HEK293 (cell line): Measurements from ENCODE around the gene PPM1N.

Experiments
- GLI4 ChIP-seq: fragments of 450-650 bp; formaldehyde crosslinking; IDR thresholded peaks from 2 replicates; pipeline ENCODE4 v1.5.1; 2016; ENCODE audit warnings: missing biosample characterization, missing genetic modification characterization
- KLF16 ChIP-seq: fragments of 450-650 bp; formaldehyde crosslinking; IDR thresholded peaks from 2 replicates; pipeline ENCODE4 v1.5.1; 2017; ENCODE audit warnings: missing biosample characterization, missing genetic modification characterization
- MEIS1 ChIP-seq: sonication (generic); formaldehyde crosslinking; IDR thresholded peaks from 2 replicates; pipeline ENCODE4 v1.8.1; 2022; ENCODE audit warnings: missing genetic modification reagents, mild to moderate bottlenecking, borderline replicate concordance
- OSR2 ChIP-seq: fragments of 450-650 bp; formaldehyde crosslinking; IDR thresholded peaks from 2 replicates; pipeline ENCODE4 v1.5.1; 2016; ENCODE audit warnings: missing biosample characterization, missing genetic modification characterization
- SP2 ChIP-seq: fragments of 450-650 bp; formaldehyde crosslinking; IDR thresholded peaks from 2 replicates; pipeline ENCODE4 v1.5.1; 2016; ENCODE audit warnings: missing biosample characterization, missing genetic modification characterization
- ZBTB20 ChIP-seq: fragments of 450-650 bp; formaldehyde crosslinking; IDR thresholded peaks from 2 replicates; pipeline ENCODE4 v1.5.1; 2016; ENCODE audit warnings: missing biosample characterization, missing genetic modification characterization
- ZEB2 ChIP-seq: fragments of 450-650 bp; formaldehyde crosslinking; IDR thresholded peaks from 2 replicates; pipeline ENCODE4 v1.5.1; 2016; ENCODE audit warnings: missing biosample characterization, missing genetic modification characterization
- ZFP41 ChIP-seq: fragments of 450-650 bp; formaldehyde crosslinking; IDR thresholded peaks from 2 replicates; pipeline ENCODE4 v1.5.1; 2016; ENCODE audit warnings: missing biosample characterization, missing genetic modification characterization, borderline replicate concordance
- ZNF155 ChIP-seq: fragments of 450-650 bp; formaldehyde crosslinking; IDR thresholded peaks from 2 replicates; pipeline ENCODE4 v1.5.1; 2016; ENCODE audit warnings: missing biosample characterization, missing genetic modification characterization
- ZNF311 ChIP-seq: fragments of 450-650 bp; formaldehyde crosslinking; IDR thresholded peaks from 2 replicates; pipeline ENCODE4 v1.5.1; 2017; ENCODE audit warnings: missing biosample characterization, missing genetic modification characterization, borderline replicate concordance
- ZNF341 ChIP-seq: fragments of 450-650 bp; formaldehyde crosslinking; IDR thresholded peaks from 2 replicates; pipeline ENCODE4; 2016; ENCODE audit warnings: low read depth, missing biosample characterization, missing genetic modification characterization
- ZNF416 ChIP-seq: fragments of 450-650 bp; formaldehyde crosslinking; IDR thresholded peaks from 2 replicates; pipeline ENCODE4 v1.5.1; 2016; ENCODE audit warnings: missing biosample characterization, missing genetic modification characterization
- ZNF514 ChIP-seq: fragments of 450-650 bp; formaldehyde crosslinking; IDR thresholded peaks from 2 replicates; pipeline ENCODE4 v1.5.1; 2016; ENCODE audit warnings: missing biosample characterization, missing genetic modification characterization
- ZNF529 ChIP-seq: fragments of 450-650 bp; formaldehyde crosslinking; IDR thresholded peaks from 2 replicates; pipeline ENCODE4 v1.5.1; 2017; ENCODE audit warnings: missing genetic modification characterization, missing biosample characterization; ENCODE audit not compliant: insufficient replicate concordance
- ZNF555 ChIP-seq: fragments of 450-650 bp; formaldehyde crosslinking; conservative IDR thresholded peaks from 2 replicates; pipeline ENCODE4 v1.5.1; 2017; ENCODE audit warnings: missing biosample characterization, mild to moderate bottlenecking, missing genetic modification characterization, inconsistent platforms
- ZNF621 ChIP-seq: fragments of 450-650 bp; formaldehyde crosslinking; IDR thresholded peaks from 2 replicates; pipeline ENCODE4 v1.5.1; 2017; ENCODE audit warnings: missing biosample characterization, missing genetic modification characterization
- ZNF664 ChIP-seq: fragments of 450-650 bp; formaldehyde crosslinking; IDR thresholded peaks from 2 replicates; pipeline ENCODE4 v1.5.1; 2016; ENCODE audit warnings: missing biosample characterization, missing genetic modification characterization
- TF ChIP-seq, protein P1 (sequence below): fragments of 450-650 bp; formaldehyde crosslinking; IDR thresholded peaks from 2 replicates; pipeline ENCODE4 v1.5.1; 2016; ENCODE audit warnings: missing biosample characterization, missing genetic modification characterization
- TF ChIP-seq, protein P2 (sequence below): fragments of 450-650 bp; formaldehyde crosslinking; IDR thresholded peaks from 2 replicates; pipeline ENCODE4 v1.5.1; 2016; ENCODE audit warnings: missing biosample characterization, missing genetic modification characterization
- TF ChIP-seq, protein P3 (sequence below): fragments of 450-650 bp; formaldehyde crosslinking; IDR thresholded peaks from 2 replicates; pipeline ENCODE4 v1.5.1; 2016; ENCODE audit warnings: missing biosample characterization, missing genetic modification characterization, low read depth
- TF ChIP-seq, protein P4 (sequence below): fragments of 450-650 bp; formaldehyde crosslinking; IDR thresholded peaks from 2 replicates; pipeline ENCODE4 v1.5.1; 2016; ENCODE audit warnings: missing biosample characterization, missing genetic modification characterization
- TF ChIP-seq, protein P5 (sequence below): fragments of 450-650 bp; formaldehyde crosslinking; IDR thresholded peaks from 2 replicates; pipeline ENCODE4 v1.5.1; 2017; ENCODE audit warnings: missing biosample characterization, missing genetic modification characterization
- TF ChIP-seq, protein P6 (sequence below): fragments of 450-650 bp; formaldehyde crosslinking; IDR thresholded peaks from 2 replicates; pipeline ENCODE4 v1.5.1; 2016; ENCODE audit warnings: missing biosample characterization, missing genetic modification characterization
- TF ChIP-seq, protein P7 (sequence below): fragments of 450-650 bp; formaldehyde crosslinking; IDR thresholded peaks from 2 replicates; pipeline ENCODE4 v1.5.1; 2017; ENCODE audit warnings: missing biosample characterization, missing genetic modification characterization

The PPM1N gene

DNA sequence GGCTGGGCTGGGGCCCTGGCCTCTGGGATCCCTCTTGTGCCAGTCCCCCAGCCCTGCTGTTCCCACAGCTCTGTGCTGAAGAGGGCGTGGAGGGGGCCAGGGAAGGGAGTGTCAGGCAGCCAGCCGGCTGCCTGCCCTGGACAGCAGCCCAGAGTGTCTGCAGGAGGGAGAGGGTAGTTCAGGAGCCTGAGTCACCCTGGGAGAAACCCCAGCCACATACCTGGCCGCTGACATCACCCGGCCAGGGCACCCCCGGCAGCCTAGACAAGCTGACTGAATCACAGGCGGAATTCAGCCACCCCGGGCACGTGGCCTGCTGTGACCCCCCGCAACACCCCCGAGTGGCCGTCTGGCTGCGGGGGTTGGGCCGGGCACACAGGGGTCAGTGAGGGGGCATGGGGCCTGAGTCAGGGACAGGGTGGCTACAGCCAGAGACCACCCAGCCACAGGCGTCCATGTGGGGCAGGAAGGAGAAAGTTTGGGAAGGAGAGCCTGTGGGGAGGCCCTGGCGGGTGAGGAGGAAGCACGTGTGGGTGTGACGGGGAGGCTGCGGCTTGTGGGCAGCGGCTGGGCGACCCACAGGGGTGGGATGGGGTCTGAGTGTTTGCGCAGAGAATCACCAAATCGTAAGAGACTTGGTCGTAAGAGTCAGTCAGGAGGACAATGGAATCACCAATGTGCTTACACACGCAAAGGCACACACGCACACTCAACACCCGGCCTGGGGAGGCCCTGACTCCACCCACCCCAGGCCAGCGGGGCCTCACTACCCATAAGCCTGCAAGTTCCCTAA lies 42.3 kb upstream of the PPM1N start (continued):
- TF ChIP-seq, protein P1, sequence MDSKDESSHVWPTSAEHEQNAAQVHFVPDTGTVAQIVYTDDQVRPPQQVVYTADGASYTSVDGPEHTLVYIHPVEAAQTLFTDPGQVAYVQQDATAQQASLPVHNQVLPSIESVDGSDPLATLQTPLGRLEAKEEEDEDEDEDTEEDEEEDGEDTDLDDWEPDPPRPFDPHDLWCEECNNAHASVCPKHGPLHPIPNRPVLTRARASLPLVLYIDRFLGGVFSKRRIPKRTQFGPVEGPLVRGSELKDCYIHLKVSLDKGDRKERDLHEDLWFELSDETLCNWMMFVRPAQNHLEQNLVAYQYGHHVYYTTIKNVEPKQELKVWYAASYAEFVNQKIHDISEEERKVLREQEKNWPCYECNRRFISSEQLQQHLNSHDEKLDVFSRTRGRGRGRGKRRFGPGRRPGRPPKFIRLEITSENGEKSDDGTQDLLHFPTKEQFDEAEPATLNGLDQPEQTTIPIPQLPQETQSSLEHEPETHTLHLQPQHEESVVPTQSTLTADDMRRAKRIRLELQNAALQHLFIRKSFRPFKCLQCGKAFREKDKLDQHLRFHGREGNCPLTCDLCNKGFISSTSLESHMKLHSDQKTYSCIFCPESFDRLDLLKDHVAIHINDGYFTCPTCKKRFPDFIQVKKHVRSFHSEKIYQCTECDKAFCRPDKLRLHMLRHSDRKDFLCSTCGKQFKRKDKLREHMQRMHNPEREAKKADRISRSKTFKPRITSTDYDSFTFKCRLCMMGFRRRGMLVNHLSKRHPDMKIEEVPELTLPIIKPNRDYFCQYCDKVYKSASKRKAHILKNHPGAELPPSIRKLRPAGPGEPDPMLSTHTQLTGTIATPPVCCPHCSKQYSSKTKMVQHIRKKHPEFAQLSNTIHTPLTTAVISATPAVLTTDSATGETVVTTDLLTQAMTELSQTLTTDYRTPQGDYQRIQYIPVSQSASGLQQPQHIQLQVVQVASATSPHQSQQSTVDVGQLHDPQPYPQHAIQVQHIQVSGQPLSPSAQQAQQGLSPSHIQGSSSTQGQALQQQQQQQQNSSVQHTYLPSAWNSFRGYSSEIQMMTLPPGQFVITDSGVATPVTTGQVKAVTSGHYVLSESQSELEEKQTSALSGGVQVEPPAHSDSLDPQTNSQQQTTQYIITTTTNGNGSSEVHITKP (tag by site-specific recombination): peak; percentile 56
- TF ChIP-seq, protein P2, sequence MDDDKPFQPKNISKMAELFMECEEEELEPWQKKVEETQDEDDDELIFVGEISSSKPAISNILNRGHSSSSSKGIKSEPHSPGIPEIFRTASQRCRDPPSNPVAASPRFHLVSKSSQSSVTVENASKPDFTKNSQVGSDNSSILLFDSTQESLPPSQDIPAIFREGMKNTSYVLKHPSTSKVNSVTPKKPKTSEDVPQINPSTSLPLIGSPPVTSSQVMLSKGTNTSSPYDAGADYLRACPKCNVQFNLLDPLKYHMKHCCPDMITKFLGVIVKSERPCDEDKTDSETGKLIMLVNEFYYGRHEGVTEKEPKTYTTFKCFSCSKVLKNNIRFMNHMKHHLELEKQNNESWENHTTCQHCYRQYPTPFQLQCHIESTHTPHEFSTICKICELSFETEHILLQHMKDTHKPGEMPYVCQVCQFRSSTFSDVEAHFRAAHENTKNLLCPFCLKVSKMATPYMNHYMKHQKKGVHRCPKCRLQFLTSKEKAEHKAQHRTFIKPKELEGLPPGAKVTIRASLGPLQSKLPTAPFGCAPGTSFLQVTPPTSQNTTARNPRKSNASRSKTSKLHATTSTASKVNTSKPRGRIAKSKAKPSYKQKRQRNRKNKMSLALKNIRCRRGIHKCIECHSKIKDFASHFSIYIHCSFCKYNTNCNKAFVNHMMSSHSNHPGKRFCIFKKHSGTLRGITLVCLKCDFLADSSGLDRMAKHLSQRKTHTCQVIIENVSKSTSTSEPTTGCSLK (tag by site-specific recombination): no peak
- TF ChIP-seq ZNF155 (tag by site-specific recombination): no peak
- TF ChIP-seq, protein P3, sequence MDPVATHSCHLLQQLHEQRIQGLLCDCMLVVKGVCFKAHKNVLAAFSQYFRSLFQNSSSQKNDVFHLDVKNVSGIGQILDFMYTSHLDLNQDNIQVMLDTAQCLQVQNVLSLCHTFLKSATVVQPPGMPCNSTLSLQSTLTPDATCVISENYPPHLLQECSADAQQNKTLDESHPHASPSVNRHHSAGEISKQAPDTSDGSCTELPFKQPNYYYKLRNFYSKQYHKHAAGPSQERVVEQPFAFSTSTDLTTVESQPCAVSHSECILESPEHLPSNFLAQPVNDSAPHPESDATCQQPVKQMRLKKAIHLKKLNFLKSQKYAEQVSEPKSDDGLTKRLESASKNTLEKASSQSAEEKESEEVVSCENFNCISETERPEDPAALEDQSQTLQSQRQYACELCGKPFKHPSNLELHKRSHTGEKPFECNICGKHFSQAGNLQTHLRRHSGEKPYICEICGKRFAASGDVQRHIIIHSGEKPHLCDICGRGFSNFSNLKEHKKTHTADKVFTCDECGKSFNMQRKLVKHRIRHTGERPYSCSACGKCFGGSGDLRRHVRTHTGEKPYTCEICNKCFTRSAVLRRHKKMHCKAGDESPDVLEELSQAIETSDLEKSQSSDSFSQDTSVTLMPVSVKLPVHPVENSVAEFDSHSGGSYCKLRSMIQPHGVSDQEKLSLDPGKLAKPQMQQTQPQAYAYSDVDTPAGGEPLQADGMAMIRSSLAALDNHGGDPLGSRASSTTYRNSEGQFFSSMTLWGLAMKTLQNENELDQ (tag by site-specific recombination): no peak
- no peak for TF ChIP-seq ZNF555 (tag by site-specific recombination)
- no peak for TF ChIP-seq ZNF664 (tag by site-specific recombination)
- no peak for TF ChIP-seq ZNF514 (tag by site-specific recombination)
- no peak for TF ChIP-seq ZNF416 (tag by site-specific recombination)
- no peak for TF ChIP-seq MEIS1
- no peak for TF ChIP-seq ZFP41 (tag by site-specific recombination)
- TF ChIP-seq ZNF341 (tag by site-specific recombination): no peak
- peak; percentile 25; the same call in 1 of the 2 replicates for TF ChIP-seq GLI4 (tag by site-specific recombination)
- TF ChIP-seq KLF16 (tag by site-specific recombination): peak; percentile 54; the same call in 1 of the 2 replicates
- TF ChIP-seq SP2 (tag by site-specific recombination): 0 out of 2 replicates have a peak, but pooled peaks have one; percentile 14
- TF ChIP-seq, protein P4, sequence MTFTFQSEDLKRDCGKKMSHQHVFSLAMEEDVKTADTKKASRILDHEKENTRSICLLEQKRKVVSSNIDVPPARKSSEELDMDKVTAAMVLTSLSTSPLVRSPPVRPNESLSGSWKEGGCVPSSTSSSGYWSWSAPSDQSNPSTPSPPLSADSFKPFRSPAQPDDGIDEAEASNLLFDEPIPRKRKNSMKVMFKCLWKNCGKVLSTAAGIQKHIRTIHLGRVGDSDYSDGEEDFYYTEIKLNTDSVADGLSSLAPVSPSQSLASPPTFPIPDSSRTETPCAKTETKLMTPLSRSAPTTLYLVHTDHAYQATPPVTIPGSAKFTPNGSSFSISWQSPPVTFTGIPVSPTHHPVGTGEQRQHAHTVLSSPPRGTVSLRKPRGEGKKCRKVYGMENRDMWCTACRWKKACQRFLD: no peak
- TF ChIP-seq ZNF621 (tag by site-specific recombination): no peak
- TF ChIP-seq, protein P5, sequence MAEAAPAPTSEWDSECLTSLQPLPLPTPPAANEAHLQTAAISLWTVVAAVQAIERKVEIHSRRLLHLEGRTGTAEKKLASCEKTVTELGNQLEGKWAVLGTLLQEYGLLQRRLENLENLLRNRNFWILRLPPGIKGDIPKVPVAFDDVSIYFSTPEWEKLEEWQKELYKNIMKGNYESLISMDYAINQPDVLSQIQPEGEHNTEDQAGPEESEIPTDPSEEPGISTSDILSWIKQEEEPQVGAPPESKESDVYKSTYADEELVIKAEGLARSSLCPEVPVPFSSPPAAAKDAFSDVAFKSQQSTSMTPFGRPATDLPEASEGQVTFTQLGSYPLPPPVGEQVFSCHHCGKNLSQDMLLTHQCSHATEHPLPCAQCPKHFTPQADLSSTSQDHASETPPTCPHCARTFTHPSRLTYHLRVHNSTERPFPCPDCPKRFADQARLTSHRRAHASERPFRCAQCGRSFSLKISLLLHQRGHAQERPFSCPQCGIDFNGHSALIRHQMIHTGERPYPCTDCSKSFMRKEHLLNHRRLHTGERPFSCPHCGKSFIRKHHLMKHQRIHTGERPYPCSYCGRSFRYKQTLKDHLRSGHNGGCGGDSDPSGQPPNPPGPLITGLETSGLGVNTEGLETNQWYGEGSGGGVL (tag by site-specific recombination): peak; percentile 81
- peak; percentile 28; the same call in 1 of the 2 replicates for TF ChIP-seq OSR2 (tag by site-specific recombination)
- TF ChIP-seq ZNF311 (tag by site-specific recombination): no peak
- TF ChIP-seq, protein P6, sequence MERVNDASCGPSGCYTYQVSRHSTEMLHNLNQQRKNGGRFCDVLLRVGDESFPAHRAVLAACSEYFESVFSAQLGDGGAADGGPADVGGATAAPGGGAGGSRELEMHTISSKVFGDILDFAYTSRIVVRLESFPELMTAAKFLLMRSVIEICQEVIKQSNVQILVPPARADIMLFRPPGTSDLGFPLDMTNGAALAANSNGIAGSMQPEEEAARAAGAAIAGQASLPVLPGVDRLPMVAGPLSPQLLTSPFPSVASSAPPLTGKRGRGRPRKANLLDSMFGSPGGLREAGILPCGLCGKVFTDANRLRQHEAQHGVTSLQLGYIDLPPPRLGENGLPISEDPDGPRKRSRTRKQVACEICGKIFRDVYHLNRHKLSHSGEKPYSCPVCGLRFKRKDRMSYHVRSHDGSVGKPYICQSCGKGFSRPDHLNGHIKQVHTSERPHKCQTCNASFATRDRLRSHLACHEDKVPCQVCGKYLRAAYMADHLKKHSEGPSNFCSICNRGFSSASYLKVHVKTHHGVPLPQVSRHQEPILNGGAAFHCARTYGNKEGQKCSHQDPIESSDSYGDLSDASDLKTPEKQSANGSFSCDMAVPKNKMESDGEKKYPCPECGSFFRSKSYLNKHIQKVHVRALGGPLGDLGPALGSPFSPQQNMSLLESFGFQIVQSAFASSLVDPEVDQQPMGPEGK (tag by site-specific recombination): peak; percentile 98
- TF ChIP-seq, protein P7, sequence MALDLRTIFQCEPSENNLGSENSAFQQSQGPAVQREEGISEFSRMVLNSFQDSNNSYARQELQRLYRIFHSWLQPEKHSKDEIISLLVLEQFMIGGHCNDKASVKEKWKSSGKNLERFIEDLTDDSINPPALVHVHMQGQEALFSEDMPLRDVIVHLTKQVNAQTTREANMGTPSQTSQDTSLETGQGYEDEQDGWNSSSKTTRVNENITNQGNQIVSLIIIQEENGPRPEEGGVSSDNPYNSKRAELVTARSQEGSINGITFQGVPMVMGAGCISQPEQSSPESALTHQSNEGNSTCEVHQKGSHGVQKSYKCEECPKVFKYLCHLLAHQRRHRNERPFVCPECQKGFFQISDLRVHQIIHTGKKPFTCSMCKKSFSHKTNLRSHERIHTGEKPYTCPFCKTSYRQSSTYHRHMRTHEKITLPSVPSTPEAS (tag by site-specific recombination): peak; percentile 52; the same call in 1 of the 2 replicates
- no peak for TF ChIP-seq ZNF529 (tag by site-specific recombination)
- TF ChIP-seq ZEB2 (tag by site-specific recombination): peak; percentile 91
- TF ChIP-seq ZBTB20: peak; percentile 39; the same call in 1 of the 2 replicates
